Hematopoietic multipotent progenitor cell treated with erythropoietin and hydrocortisone succinate and interleukin-3 and kit ligand, for 6 days (in vitro differentiated cells): ENCODE measurements around the gene MARCHF2.
"Not testable (repeated sequence)": the region's sequence is repeated elsewhere in the genome, so short reads cannot be mapped to it uniquely, and the experiment has no call there.

Experiments used
- DNase-seq: peaks from one replicate; pipeline ENCODE4 v3.0.0-alpha.2; 2015

The MARCHF2 gene

GRCh38 chr19:8413629-8413995 is 507 bp downstream of the MARCHF2 start:
- DNase-seq, result no peak

- peak; percentile 67 for DNase-seq
Measured at GRCh38 chr19:8416796-8417195, 3.7 kb downstream of the MARCHF2 start.

DNA sequence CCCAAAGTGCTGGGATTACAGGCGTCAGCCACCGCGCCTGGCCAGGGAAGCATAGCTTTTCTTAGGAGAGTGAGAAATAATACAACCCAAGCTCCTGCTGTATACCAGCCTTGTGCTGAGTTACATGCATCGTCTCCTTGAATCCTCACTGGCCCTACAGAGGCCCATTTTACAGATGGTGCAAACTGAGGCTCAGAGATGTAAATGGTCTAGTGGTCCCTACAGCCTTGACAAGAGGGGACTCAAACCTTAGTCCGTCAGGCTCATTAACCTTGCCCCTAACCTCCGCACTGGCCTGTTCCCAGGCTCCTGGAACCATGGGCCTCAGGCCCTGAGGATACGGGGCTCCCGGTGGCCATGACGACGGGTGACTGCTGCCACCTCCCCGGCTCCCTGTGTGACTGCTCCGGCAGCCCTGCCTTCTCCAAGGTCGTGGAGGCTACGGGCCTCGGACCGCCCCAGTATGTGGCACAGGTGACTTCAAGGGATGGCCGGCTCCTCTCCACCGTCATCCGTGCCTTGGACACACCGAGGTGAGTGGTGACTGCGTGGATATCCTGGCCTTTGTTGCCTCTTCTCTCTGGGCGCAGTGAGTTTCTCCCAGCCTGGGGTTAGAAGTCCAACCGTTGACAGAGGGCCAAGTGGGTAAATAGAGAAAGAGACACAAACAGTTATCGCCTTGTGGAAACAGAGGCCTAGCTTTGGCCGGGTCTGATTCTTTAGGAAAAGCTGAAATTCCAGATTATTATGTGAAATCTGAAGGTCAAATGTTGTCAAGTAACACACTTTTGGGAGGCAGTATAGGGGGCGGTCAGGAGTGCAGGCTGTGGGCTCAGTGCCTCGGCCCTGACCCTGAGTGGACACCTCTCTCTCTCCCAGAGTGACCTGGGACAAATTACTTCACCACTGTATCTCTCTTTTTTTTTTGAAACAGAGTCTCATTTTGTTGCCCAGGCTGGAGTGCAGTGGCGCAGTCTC is 8.7 kb downstream of the MARCHF2 start:
- no peak for DNase-seq

DNA sequence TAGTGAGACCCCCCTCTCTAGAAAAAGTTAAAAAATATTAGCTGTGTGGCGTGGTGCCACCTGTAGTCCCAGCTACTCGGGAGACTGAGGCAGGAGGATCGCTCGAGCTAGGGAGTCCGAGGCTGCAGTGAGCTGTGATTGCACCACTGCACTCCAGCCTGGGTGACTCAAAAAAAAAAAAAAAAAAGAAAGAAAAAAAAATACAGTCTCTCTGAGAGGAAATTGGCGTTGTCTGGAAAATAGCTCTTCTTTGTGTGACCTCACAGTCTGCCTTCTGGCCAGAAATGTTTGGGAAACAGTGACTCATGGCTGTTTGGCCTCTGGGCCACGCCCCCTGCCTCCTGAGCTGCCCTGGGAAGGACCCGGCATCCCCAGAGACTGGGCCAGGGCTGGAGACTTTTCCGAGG is 10.7 kb downstream of the MARCHF2 start:
- DNase-seq, result peak; percentile 83

- DNase-seq, result not testable (repeated sequence)
Measured at GRCh38 chr19:8425331-8425730, 12.2 kb downstream of the MARCHF2 start.

GRCh38 chr19:8426283-8426682 is 13.2 kb downstream of the MARCHF2 start:
- DNase-seq, result no peak

- DNase-seq, result no peak
Measured at GRCh38 chr19:8429044-8429443, 15.9 kb downstream of the MARCHF2 start.

DNA sequence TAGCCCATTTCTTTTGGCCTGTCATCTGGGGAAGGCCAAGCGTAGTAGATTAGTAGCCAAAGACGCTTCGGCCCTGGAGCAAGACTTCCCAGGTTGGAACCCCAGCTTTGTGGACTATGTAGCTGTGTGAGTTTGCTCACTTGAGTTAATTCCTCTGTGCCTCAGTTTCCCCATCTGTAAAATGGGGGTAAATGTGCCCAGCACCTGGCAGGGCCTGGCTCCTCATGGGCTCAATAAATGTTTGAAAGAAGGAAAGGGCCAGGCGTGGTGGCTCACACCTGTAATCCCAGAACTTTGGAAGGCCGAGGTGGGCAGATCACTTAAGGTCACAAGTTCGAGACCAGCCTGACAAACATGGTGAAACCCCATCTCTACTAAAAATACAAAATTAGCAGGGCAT is 16.7 kb downstream of the MARCHF2 start:
- no peak for DNase-seq

DNA sequence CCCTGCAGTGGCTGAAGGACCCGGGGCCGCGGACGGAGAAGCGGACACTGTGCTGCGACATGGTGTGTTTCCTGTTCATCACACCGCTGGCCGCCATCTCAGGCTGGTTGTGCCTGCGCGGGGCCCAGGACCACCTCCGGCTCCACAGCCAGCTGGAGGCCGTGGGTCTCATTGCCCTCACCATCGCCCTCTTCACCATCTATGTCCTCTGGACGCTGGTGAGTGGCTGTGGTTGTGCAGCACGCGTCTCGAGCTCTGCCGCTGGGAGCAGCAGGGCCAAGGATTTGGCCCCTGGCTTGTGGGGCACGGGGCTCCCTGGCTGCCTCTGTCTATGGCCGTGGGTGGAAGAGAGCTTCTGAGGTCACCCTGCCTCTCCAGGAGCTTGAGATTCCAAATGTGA is 17.5 kb downstream of the MARCHF2 start:
- no peak for DNase-seq

GRCh38 chr19:8438236-8438635 is 25.1 kb downstream of the MARCHF2 start:
- no peak for DNase-seq

GRCh38 chr19:8441725-8442544 is 28.8 kb downstream of the MARCHF2 start:
- no peak for DNase-seq

GRCh38 chr19:8444140-8444676 is 31.1 kb downstream of the MARCHF2 start:
- DNase-seq, result not testable (repeated sequence)

DNA sequence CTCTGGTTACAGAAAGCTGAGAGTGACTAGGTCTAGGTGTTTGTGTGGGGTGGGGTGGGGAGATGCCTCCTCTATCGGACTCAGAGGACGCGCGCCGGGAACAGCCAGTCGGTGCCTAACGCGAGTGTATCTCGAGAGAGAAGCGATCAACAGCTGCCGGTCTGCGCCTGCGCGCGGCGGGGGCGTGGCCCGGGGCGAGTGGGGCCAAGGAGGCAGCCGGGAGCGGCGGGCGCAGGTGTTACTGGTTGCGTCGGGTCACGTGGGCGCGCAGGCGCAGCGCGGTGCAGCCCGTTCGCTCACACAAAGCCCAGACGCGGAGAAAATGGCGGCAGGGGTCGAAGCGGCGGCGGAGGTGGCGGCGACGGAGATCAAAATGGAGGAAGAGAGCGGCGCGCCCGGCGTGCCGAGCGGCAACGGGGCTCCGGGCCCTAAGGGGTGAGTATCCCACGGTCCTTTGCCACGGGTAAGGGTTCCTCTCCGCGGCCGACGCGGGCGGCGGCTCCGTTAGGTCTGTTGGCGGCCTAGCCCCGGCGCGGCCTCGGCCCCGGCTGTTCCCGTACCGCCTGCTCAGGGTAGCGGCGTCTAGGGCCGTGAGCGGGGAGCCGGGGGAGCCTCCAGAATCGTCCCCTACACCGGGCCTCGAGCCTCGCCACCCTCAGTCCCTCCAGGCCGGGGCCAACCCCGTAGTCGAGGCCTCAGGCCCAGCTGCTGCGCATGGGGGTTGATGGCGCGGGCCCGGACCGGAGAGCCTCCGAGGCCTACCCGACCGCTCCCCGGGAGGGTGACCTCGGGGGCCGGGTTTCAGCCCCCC is 31.8 kb downstream of the MARCHF2 start, which contains the start of gene HNRNPM:
Gene HNRNPM (plus strand): TSS at position 299 of the 811 bp plus-strand sequence. CDS start 24 bp downstream, at position 323.
- DNase-seq, result peak; percentile 97

DNA sequence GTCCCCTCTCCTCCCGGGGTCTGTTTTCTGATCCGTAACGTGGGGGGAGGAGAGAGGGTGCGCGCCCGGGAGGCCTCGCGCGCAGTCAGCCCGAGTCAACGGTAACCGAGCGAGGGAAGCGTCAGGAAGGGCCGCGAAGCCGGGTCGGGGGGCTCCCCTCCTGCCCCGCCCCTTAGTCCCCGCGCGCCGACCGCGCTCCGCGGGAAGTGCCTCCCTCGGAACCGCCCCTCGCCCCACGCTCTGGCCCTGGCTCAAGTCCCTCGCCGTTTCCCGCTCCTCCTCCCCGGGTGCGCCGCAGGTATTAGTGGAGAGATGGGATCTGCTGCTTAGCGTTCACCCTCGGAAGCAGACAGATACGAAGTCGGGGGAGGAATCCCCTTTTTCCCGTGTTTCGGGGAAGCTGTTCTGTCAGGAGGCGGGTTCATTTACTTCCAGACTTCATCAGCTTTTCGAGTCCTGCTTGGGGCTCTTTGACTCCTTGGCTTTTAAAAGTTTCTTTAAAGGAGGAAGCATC is 32.4 kb downstream of the MARCHF2 start:
- DNase-seq, result peak; percentile 67

DNA sequence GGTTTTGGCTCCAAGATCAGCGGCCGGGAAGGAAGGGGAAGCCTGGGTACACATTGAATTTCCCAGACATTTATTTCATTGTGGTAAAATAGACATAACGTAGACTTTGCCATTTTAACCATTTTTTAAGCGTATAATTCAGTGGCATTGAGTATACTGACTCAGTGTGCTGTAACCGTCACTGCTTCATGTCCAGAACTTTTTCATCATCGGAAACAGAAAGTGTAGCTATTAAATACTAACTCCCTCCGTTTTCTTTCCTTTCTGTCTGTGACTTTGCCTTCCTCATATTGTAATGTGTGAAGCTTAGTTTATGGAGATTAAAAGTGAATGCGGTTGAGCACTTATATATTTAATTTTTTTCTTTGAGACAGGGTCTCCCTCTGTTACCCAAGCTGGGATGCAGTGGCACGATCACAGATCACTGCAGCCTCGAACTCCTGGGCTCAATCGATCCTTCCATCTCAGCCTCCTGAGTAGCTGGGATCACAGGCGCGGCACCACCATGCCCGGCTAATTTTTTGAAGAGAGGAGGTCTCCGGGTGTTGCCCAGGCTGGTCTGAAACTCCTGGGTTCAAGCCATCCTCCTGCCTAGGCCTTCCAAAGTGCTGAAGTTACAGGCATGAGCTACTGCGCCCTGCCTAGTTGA is 33.1 kb downstream of the MARCHF2 start:
- no peak for DNase-seq

GRCh38 chr19:8449830-8450229 is 36.7 kb downstream of the MARCHF2 start:
- no peak for DNase-seq

DNA sequence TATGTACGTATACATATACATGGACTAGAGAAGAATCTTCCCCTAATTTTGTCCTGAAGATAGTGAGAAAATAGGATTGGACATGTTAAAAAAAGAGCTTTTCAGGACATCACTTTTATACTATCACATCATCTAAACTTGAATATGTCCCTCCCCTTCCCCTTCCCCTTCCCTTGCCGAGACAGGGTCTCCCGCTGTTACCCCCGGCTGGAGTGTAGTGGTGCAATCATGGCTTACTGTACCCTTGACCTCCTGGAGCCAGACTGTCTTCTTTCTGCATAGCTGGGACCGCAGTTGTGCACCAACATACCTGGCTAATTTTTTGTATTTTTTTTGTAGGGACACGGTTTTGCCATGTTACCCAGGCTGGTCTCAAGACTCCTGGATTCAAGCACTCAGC is 38.3 kb downstream of the MARCHF2 start:
- no peak for DNase-seq

GRCh38 chr19:8451885-8452284 is 38.8 kb downstream of the MARCHF2 start:
- DNase-seq, result peak; percentile 35

DNA sequence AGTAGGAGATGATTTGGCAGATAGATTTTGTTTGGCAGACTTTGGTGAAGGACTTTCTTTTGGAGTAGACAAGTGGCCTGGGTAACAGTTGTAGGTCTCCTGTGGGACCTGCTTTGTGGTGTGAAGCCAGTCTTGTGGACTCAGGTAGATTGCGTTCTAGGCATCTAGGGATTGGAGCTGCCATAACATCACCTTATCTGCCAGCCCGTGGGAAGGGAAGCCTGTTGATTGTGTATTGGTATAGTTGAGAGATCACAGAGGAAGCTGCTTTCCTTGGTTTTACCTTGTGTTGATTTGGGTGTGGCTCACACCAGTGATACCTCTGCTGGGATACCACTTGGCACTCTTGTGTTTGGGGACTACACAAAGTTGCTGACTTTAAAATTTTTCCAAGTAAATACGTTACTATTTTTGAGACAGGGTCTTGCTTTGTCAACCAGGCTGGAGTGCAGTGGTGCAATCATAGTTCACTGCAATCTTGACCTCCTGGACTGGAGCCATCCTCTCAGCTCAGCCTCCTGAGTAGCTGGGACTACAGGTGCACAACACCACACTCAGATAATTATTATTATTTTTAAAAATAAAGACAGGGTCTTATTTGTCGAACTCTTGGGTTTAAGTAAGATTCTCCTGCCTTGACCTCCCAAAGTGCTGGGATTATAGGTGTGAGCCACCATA is 39.5 kb downstream of the MARCHF2 start:
- no peak for DNase-seq

DNA sequence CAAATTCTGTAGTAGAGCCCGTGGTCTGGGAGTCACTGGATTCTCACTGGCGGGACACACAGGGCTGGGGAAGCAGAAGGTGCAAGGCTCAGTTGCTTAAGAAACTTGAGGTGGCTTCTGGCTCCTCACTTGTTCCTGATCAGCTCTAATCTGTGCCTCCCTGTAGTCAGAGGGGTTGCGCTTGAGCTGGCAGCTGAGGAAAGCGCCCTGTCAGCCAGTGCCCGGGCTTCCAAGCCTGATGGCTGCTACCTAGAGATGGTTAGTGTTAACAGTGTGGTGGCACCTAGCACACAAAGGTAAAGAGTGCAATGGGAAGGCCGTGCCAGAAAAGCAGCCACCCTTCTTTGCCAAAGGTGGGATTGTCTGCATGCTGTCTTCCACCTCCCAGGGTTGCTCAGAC is 40.5 kb downstream of the MARCHF2 start:
- no peak for DNase-seq

GRCh38 chr19:8454218-8454617 is 41.1 kb downstream of the MARCHF2 start:
- no peak for DNase-seq
